ENCODE measurements around the gene PPP1R13L. TPM values are rescaled to one million over a fixed set of nuclear protein-coding genes. Genes with fewer than 3 reads are reported as not detected.
"Not testable (repeated sequence)": the region's sequence is repeated elsewhere in the genome, so short reads cannot be mapped to it uniquely, and the experiment has no call there.

PPP1R13L gene
- total and polyA plus RNA-seq, 8 donors = 12.9 to 51.4 (median 17.0) TPM

- no peaks in the 10 kb centered on the region for H3K27me3 ChIP-seq
- DNase-seq (no peak), ATAC-seq (no peak)
- intact Hi-C loops (cut with DNase I) = no loop called here
- no peak overlapping the region for H3K4me3 ChIP-seq
- H3K4me1 ChIP-seq = peaks cover 5 to 47% of the 10 kb centered on the region in 2 donors
- peaks cover 0 to 68% of the 10 kb centered on the region in 2 donors for H3K36me3 ChIP-seq
- H3K27ac ChIP-seq = peak overlapping the region in 1 of 2 donors; percentile 58
- no peaks in the 10 kb centered on the region for H3K9me3 ChIP-seq
- no peak for TF ChIP-seq CTCF (IDR thresholded peaks at IDR 0.05)
Measured at GRCh38 chr19:45418802-45419201, 13.9 kb upstream of the PPP1R13L start.

DNA sequence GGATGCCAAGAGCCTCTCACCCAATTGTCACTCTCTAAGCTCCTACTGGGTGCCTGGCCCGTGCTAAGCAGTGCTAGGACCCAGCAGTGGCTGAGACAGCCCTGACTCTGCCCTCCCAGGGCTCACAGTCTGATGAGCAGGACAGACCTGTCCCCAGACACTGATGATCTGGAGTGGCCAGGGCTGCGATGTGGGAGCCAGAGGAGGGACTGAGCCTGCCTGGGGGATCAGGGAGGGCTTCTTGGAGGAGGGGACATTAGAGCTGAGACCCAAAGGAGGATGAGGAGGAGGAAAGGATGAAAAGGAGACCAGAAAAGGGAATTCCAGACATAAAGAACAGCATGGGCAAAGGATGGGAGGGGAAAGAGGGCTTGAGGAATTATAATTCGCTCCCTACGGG, 12.3 kb upstream of the PPP1R13L start:
- DNase-seq = no peak
- Histone ChIP-seq H3K9me3 (no peaks in the 10 kb centered on the region), H3K4me1 (peaks cover 0 to 32% of the 10 kb centered on the region in 2 donors), H3K27ac (no peak overlapping the region), H3K27me3 (no peaks in the 10 kb centered on the region), H3K4me3 (no peak overlapping the region), H3K36me3 (peaks cover 0 to 85% of the 10 kb centered on the region in 2 donors)
- no peak for TF ChIP-seq CTCF (IDR thresholded peaks at IDR 0.05)
- intact Hi-C loops (cut with DNase I) = no loop called here
- ATAC-seq = no peak

GRCh38 chr19:45414468-45414867, 9.6 kb upstream of the PPP1R13L start:
- ATAC-seq (no peak), DNase-seq (no peak)
- intact Hi-C loops (cut with DNase I) = no loop called here
- H3K27me3 ChIP-seq = no peaks in the 10 kb centered on the region
- H3K27ac ChIP-seq = no peak overlapping the region
- H3K9me3 ChIP-seq = no peaks in the 10 kb centered on the region
- H3K36me3 ChIP-seq = peaks cover 0 to 70% of the 10 kb centered on the region in 2 donors
- peaks cover 0 to 9% of the 10 kb centered on the region in 2 donors for H3K4me1 ChIP-seq
- H3K4me3 ChIP-seq = no peak overlapping the region
- TF ChIP-seq CTCF (IDR thresholded peaks at IDR 0.05) = no peak

- Histone ChIP-seq H3K27ac (no peak overlapping the region), H3K4me3 (no peak overlapping the region), H3K4me1 (peaks cover 0 to 4% of the 10 kb centered on the region in 2 donors), H3K9me3 (no peaks in the 10 kb centered on the region), H3K36me3 (peaks cover 0 to 68% of the 10 kb centered on the region in 2 donors), H3K27me3 (no peaks in the 10 kb centered on the region)
- no peak for DNase-seq
- TF ChIP-seq CTCF (IDR thresholded peaks at IDR 0.05) = no peak
- ATAC-seq = no peak
- intact Hi-C loops (cut with DNase I) = no loop called here
Measured at GRCh38 chr19:45413497-45413896, 8.6 kb upstream of the PPP1R13L start.

- H3K9me3 ChIP-seq; H3K27ac ChIP-seq; ATAC-seq; H3K27me3 ChIP-seq; DNase-seq; H3K4me3 ChIP-seq; intact Hi-C loops (cut with DNase I): not testable (repeated sequence)
- peaks cover 0 to 38% of the 10 kb centered on the region in 2 donors for H3K36me3 ChIP-seq
- peaks cover 11 to 26% of the 10 kb centered on the region in 2 donors for H3K4me1 ChIP-seq
Measured at GRCh38 chr19:45410330-45410729, 5.5 kb upstream of the PPP1R13L start.

- Histone ChIP-seq H3K27ac (no peak overlapping the region), H3K27me3 (peaks cover 0 to 11% of the 10 kb centered on the region in 2 donors), H3K4me1 (peaks cover 11 to 34% of the 10 kb centered on the region in 2 donors), H3K36me3 (peaks cover 0 to 33% of the 10 kb centered on the region in 2 donors), H3K4me3 (no peak overlapping the region), H3K9me3 (no peaks in the 10 kb centered on the region)
- no peak for TF ChIP-seq CTCF (IDR thresholded peaks at IDR 0.05)
- ATAC-seq = no peak
- intact Hi-C loops (cut with DNase I) = no loop called here
- no peak for DNase-seq
Measured at GRCh38 chr19:45409557-45409920, 4.7 kb upstream of the PPP1R13L start.
